H9 (cell line): Measurements from ENCODE around the gene CHST2. TPM values are rescaled to one million over a fixed set of nuclear protein-coding genes. Genes with fewer than 3 reads are reported as not detected.

Experiments used
- DNase-seq: peaks from one replicate; pipeline ENCODE4 v3.0.0-alpha.2; 2017
- H2AFZ ChIP-seq: one replicate; pipeline ENCODE4 v1.6.1; 2013; ENCODE audit warnings: mild to moderate bottlenecking, low read length, control low read depth, moderate library complexity
- H2AK5ac ChIP-seq: 2 replicates; pipeline ENCODE4 v1.6.1; 2013; ENCODE audit warnings: low read length, control low read depth, mixed read lengths; ENCODE audit not compliant: insufficient read length
- H2BK120ac ChIP-seq: one replicate; pipeline ENCODE4 v1.6.1; 2013; ENCODE audit warnings: low read depth, mild to moderate bottlenecking, low read length, control low read depth, inconsistent platforms; ENCODE audit not compliant: poor library complexity, severe bottlenecking
- H2BK12ac ChIP-seq: 2 replicates; pipeline ENCODE4 v1.6.1; 2013; ENCODE audit warnings: low read length, control low read depth, mixed read lengths, low read depth; ENCODE audit not compliant: insufficient read length
- H2BK15ac ChIP-seq: 2 replicates; pipeline ENCODE4 v1.6.1; 2013; ENCODE audit warnings: low read depth, low read length, control low read depth
- H2BK20ac ChIP-seq: one replicate; pipeline ENCODE4 v1.6.1; 2013; ENCODE audit warnings: low read depth, mild to moderate bottlenecking, low read length, control low read depth, inconsistent platforms; ENCODE audit not compliant: poor library complexity, severe bottlenecking
- H2BK5ac ChIP-seq: 2 replicates; pipeline ENCODE4 v1.6.1; 2013; ENCODE audit warnings: low read length, control low read depth, mixed read lengths; ENCODE audit not compliant: insufficient read length
- H3K14ac ChIP-seq: 2 replicates; pipeline ENCODE4 v1.6.1; 2013; ENCODE audit warnings: low read length, control low read depth; ENCODE audit not compliant: insufficient read depth
- H3K18ac ChIP-seq: 2 replicates; pipeline ENCODE4 v1.6.1; 2013; ENCODE audit warnings: low read depth, mild to moderate bottlenecking, mixed read lengths, low read length, control low read depth; ENCODE audit not compliant: insufficient read length
- H3K23ac ChIP-seq: 2 replicates; pipeline ENCODE4 v1.6.1; 2013; ENCODE audit warnings: low read length, control low read depth, mixed read lengths, low read depth; ENCODE audit not compliant: insufficient read length
- H3K23me2 ChIP-seq: 2 replicates; pipeline ENCODE4 v1.6.1; 2013; ENCODE audit warnings: low read depth, mild to moderate bottlenecking, mixed read lengths, low read length, control low read depth; ENCODE audit not compliant: insufficient read length, poor library complexity, severe bottlenecking
- H3K27ac ChIP-seq: 2 replicates; pipeline ENCODE4 v1.5.1; 2013; ENCODE audit warnings: low read length, control low read depth, mixed read lengths, low read depth; ENCODE audit not compliant: insufficient read length
- H3K27me3 ChIP-seq: 2 replicates; pipeline ENCODE4 v1.6.1; 2013; ENCODE audit warnings: low read length, control low read depth, inconsistent platforms; ENCODE audit not compliant: insufficient read depth
- H3K4ac ChIP-seq: 2 replicates; pipeline ENCODE4 v1.6.1; 2013; ENCODE audit warnings: low read depth, mild to moderate bottlenecking, control low read depth, inconsistent platforms, low read length, moderate library complexity
- H3K4me1 ChIP-seq: 2 replicates; pipeline ENCODE4 v1.6.1; 2013; ENCODE audit warnings: low read length, control low read depth, inconsistent platforms; ENCODE audit not compliant: insufficient read depth
- H3K4me2 ChIP-seq: 2 replicates; pipeline ENCODE4 v1.6.1; 2013; ENCODE audit warnings: low read length, control low read depth, mixed read lengths; ENCODE audit not compliant: insufficient read length, insufficient read depth
- H3K56ac ChIP-seq: 2 replicates; pipeline ENCODE4 v1.6.1; 2013; ENCODE audit warnings: low read depth, mild to moderate bottlenecking, mixed read lengths, low read length, control low read depth; ENCODE audit not compliant: insufficient read length
- H3K79me1 ChIP-seq: 2 replicates; pipeline ENCODE4 v1.6.1; 2013; ENCODE audit warnings: low read depth, mild to moderate bottlenecking, moderate library complexity, low read length, control low read depth, inconsistent platforms; ENCODE audit not compliant: insufficient read depth, poor library complexity, severe bottlenecking
- H3K79me2 ChIP-seq: 2 replicates; pipeline ENCODE4 v1.6.1; 2013; ENCODE audit warnings: low read length, control low read depth, inconsistent platforms; ENCODE audit not compliant: insufficient read depth
- H3K9ac ChIP-seq: 2 replicates; pipeline ENCODE4 v1.6.1; 2013; ENCODE audit warnings: low read length, control low read depth, mixed read lengths; ENCODE audit not compliant: insufficient read length; ENCODE audit errors: extremely low read depth
- H3K9me3 ChIP-seq: one replicate; pipeline ENCODE4 v1.6.1; 2013; ENCODE audit warnings: low read depth, low read length, inconsistent platforms; ENCODE audit not compliant: control insufficient read depth
- H3T11ph ChIP-seq: one replicate; pipeline ENCODE4 v1.6.1; 2013; ENCODE audit warnings: mild to moderate bottlenecking, low read length, control low read depth, inconsistent platforms
- H4K20me1 ChIP-seq: one replicate; pipeline ENCODE4 v1.6.1; 2013; ENCODE audit not compliant: control insufficient read depth, insufficient read length, insufficient read depth
- H4K5ac ChIP-seq: 2 replicates; pipeline ENCODE4 v1.6.1; 2013; ENCODE audit warnings: low read depth, mild to moderate bottlenecking, mixed read lengths, low read length, control low read depth; ENCODE audit not compliant: insufficient read length
- H4K8ac ChIP-seq: replicated peaks from 2 replicates; pipeline ENCODE4 v1.6.1; 2013; ENCODE audit warnings: low read length, control low read depth, mixed read lengths, low read depth; ENCODE audit not compliant: insufficient read length
- H4K91ac ChIP-seq: 2 replicates; pipeline ENCODE4 v1.6.1; 2013; ENCODE audit warnings: low read depth, mild to moderate bottlenecking, moderate library complexity, mixed read lengths, low read length, control low read depth; ENCODE audit not compliant: insufficient read length
- H3K27ac Mint-ChIP-seq, 3 experiments: 2 replicates in 2 of 3; 3 replicates in 1 of 3; pipeline ENCODE4 v1.8.0; 2020 to 2021; ENCODE audit warnings: mixed read lengths in 3 of 3, mild to moderate bottlenecking in 1 of 3, moderate library complexity in 1 of 3
- H3K27me3 Mint-ChIP-seq: 2 replicates; pipeline ENCODE4 v1.8.0; 2021; ENCODE audit warnings: low read depth, mild to moderate bottlenecking, moderate library complexity, mixed read lengths
- H3K36me3 Mint-ChIP-seq, 3 experiments: 2 replicates in 2 of 3; 3 replicates in 1 of 3; pipeline ENCODE4 v1.8.0; 2020 to 2021; ENCODE audit warnings: low read depth in 3 of 3, mixed read lengths in 3 of 3; ENCODE audit not compliant: insufficient read depth in 1 of 3
- H3K4me1 Mint-ChIP-seq, 2 experiments: 2 replicates each; pipeline ENCODE4 v1.8.0; 2020; ENCODE audit warnings: mixed read lengths in 2 of 2
- H3K4me3 Mint-ChIP-seq, 2 experiments: 2 replicates in 1 of 2; 3 replicates in 1 of 2; pipeline ENCODE4 v1.8.0; 2020 to 2021; ENCODE audit warnings: mild to moderate bottlenecking in 2 of 2, mixed read lengths in 2 of 2, moderate library complexity in 1 of 2
- H3K9me3 Mint-ChIP-seq, 2 experiments: 2 replicates in 1 of 2; 3 replicates in 1 of 2; pipeline ENCODE4 v1.8.0; 2020; ENCODE audit warnings: mild to moderate bottlenecking in 2 of 2, mixed read lengths in 2 of 2, moderate library complexity in 1 of 2
- WGBS: extraction: QIAGEN DNeasy Blood & Tissue Kit; methylation state at CpG from one replicate; pipeline ENCODE4 v1.1.7; 2013; ENCODE audit warnings: missing lambda C conversion rate, low lambda C conversion rate, mixed read lengths; ENCODE audit not compliant: insufficient read length; ENCODE audit errors: extremely low coverage; 5-methylcytosine and 5-hydroxymethylcytosine counted together
- total RNA-seq: library from RNA; stranded (reverse); gene quantifications from 2 replicates; pipeline ENCODE4 v1.2.1, GENCODE V29; 2021
- TF ChIP-seq, protein P1 (sequence below): fragments of 200-600 bp; sonication (generic); conservative IDR thresholded peaks from 3 replicates; pipeline ENCODE4 v1.8.0; 2021; ENCODE audit warnings: antibody characterized with exemption, mild to moderate bottlenecking

Gene CHST2
- total RNA-seq, 1 experiment from 2014 or later: 5.8 TPM

GRCh38 chr3:143163562-143164100, 44.1 kb downstream of the CHST2 start:
- no peaks in the 10 kb centered on the region for H3K9me3 Mint-ChIP-seq
- H3K27me3 Mint-ChIP-seq: no peaks in the 10 kb centered on the region
- DNase-seq: no peak
- no peak overlapping the region for H2BK12ac ChIP-seq
- no peak overlapping the region for H4K5ac ChIP-seq
- no peak overlapping the region for H3K18ac ChIP-seq
- H2BK5ac ChIP-seq: no peak overlapping the region
- no peaks in the 10 kb centered on the region for H3K23me2 ChIP-seq
- H3K23ac ChIP-seq: no peak overlapping the region
- H4K20me1 ChIP-seq: no peaks in the 10 kb centered on the region
- no peak overlapping the region for H2BK120ac ChIP-seq
- H3K79me1 ChIP-seq: no peaks in the 10 kb centered on the region
- H2BK20ac ChIP-seq: no peak overlapping the region
- H3K56ac ChIP-seq: no peak overlapping the region
- no peak overlapping the region for H3K27ac Mint-ChIP-seq
- H3K79me2 ChIP-seq: no peaks in the 10 kb centered on the region
- no peak overlapping the region for H3K4ac ChIP-seq
- no peak overlapping the region for H3K9ac ChIP-seq
- no peak overlapping the region for H3T11ph ChIP-seq
- no peak overlapping the region for H4K8ac ChIP-seq
- H3K36me3 Mint-ChIP-seq: no peaks in the 10 kb centered on the region
- H2AFZ ChIP-seq: no peak overlapping the region
- H3K4me3 Mint-ChIP-seq: no peak overlapping the region
- no peaks in the 10 kb centered on the region for H3K9me3 ChIP-seq
- TF ChIP-seq, protein P1, sequence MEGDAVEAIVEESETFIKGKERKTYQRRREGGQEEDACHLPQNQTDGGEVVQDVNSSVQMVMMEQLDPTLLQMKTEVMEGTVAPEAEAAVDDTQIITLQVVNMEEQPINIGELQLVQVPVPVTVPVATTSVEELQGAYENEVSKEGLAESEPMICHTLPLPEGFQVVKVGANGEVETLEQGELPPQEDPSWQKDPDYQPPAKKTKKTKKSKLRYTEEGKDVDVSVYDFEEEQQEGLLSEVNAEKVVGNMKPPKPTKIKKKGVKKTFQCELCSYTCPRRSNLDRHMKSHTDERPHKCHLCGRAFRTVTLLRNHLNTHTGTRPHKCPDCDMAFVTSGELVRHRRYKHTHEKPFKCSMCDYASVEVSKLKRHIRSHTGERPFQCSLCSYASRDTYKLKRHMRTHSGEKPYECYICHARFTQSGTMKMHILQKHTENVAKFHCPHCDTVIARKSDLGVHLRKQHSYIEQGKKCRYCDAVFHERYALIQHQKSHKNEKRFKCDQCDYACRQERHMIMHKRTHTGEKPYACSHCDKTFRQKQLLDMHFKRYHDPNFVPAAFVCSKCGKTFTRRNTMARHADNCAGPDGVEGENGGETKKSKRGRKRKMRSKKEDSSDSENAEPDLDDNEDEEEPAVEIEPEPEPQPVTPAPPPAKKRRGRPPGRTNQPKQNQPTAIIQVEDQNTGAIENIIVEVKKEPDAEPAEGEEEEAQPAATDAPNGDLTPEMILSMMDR: no peak
- H3K14ac ChIP-seq: no peak overlapping the region
- no peaks in the 10 kb centered on the region for H3K4me1 ChIP-seq
- no peak overlapping the region for H3K27ac ChIP-seq
- no peak overlapping the region for H3K4me2 ChIP-seq
- no peak overlapping the region for H4K91ac ChIP-seq
- H2AK5ac ChIP-seq: no peak overlapping the region
- peaks cover 14 to 17% of the 10 kb centered on the region in 2 experiments for H3K4me1 Mint-ChIP-seq
- no CpG with 5 or more reads among the region's 3 CpGs for WGBS
- no peaks in the 10 kb centered on the region for H3K27me3 ChIP-seq
- no peak overlapping the region for H2BK15ac ChIP-seq
